Measurements from ENCODE around the gene C1GALT1. TPM values are rescaled to one million over a fixed set of nuclear protein-coding genes. Genes with fewer than 3 reads are reported as not detected.
A peak's percentile ranks its signal among the peaks of the same experiment; 100 is the strongest.
"Not testable (repeated sequence)": the region's sequence is repeated elsewhere in the genome, so short reads cannot be mapped to it uniquely, and the experiment has no call there.

Gene C1GALT1
- total RNA-seq, 2 experiments from 2014 or later = 39.0 to 39.5 TPM

DNA sequence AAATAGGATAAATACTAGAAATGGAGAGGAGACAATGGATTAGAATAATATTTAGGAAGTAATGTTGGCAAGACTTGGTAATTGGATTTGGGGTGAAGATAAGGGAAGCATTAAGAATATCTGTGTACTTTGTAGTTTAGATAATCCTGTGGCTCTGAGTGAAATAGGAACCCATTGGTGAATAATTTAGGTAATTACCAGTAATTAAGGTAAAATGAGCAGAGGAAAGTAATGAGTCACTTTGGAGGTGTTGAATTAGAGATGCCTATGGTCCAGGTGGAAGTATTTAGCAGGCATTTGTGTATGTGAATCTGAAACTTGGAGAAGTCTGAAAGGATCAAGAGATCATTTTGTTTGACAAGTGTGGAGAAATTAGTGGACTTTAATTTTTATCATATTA lies 5.7 kb downstream of the C1GALT1 start:
- CTCF ChIA-PET = no interaction called here
- H3K4me3 Mint-ChIP-seq = no peak overlapping the region
- DNase-seq (no peak), ATAC-seq (peak; percentile 21)
- no peaks in the 10 kb centered on the region for H3K27me3 Mint-ChIP-seq
- peaks cover 25% of the 10 kb centered on the region for H3K36me3 Mint-ChIP-seq (ENCODE audit: low read depth)
- peaks cover 8% of the 10 kb centered on the region for H3K9me3 Mint-ChIP-seq
- TF ChIP-seq, protein P1, sequence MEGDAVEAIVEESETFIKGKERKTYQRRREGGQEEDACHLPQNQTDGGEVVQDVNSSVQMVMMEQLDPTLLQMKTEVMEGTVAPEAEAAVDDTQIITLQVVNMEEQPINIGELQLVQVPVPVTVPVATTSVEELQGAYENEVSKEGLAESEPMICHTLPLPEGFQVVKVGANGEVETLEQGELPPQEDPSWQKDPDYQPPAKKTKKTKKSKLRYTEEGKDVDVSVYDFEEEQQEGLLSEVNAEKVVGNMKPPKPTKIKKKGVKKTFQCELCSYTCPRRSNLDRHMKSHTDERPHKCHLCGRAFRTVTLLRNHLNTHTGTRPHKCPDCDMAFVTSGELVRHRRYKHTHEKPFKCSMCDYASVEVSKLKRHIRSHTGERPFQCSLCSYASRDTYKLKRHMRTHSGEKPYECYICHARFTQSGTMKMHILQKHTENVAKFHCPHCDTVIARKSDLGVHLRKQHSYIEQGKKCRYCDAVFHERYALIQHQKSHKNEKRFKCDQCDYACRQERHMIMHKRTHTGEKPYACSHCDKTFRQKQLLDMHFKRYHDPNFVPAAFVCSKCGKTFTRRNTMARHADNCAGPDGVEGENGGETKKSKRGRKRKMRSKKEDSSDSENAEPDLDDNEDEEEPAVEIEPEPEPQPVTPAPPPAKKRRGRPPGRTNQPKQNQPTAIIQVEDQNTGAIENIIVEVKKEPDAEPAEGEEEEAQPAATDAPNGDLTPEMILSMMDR (IDR thresholded peaks at IDR 0.05) = no peak
- peaks cover 40% of the 10 kb centered on the region for H3K4me1 Mint-ChIP-seq (ENCODE audit: low read depth)
- POLR2A ChIA-PET = interaction anchor here (1.0 kb wide), 1 partner anchor 48 kb away, joined by 3 read pairs; no protein-coding TSS in a partner anchor
- intact Hi-C loops (cut with micrococcal nuclease) = no loop called here
- H3K27ac Mint-ChIP-seq = no peak overlapping the region

DNA sequence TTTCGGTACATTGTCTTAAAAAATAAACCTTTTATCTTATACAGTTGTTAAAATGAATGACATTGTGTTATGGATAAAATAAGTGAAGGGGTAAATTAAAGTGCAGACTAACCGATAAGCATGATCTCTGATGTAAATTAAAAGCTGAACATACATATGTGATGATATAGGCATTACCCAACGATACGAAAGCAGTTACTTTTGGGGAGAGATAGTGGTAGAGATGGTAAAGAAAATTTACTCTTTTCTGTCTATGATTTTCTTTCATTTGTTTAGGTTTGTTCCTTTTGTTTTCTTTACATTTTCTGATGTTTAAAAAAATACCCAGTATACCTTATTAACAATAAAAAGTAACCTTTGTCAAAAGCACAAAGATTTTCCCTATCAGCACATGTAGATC lies 6.4 kb downstream of the C1GALT1 start:
- ChIA-PET POLR2A (interaction anchor here (0.7 kb wide), 1 partner anchor 17 kb away, joined by 3 read pairs; no protein-coding TSS in a partner anchor), CTCF (interaction anchor here (1.2 kb wide), 1 partner anchor 83 kb away, joined by 3 read pairs; no protein-coding TSS in a partner anchor)
- Mint-ChIP-seq H3K4me1 (ENCODE audit: low read depth) (peaks cover 47% of the 10 kb centered on the region), H3K9me3 (peaks cover 11% of the 10 kb centered on the region), H3K27me3 (no peaks in the 10 kb centered on the region), H3K36me3 (ENCODE audit: low read depth) (peaks cover 29% of the 10 kb centered on the region), H3K4me3 (no peak overlapping the region), H3K27ac (no peak overlapping the region)
- TF ChIP-seq, protein P1 (IDR thresholded peaks at IDR 0.05) = no peak
- intact Hi-C loops (cut with micrococcal nuclease) = no loop called here
- DNase-seq (no peak), ATAC-seq (no peak)

DNA sequence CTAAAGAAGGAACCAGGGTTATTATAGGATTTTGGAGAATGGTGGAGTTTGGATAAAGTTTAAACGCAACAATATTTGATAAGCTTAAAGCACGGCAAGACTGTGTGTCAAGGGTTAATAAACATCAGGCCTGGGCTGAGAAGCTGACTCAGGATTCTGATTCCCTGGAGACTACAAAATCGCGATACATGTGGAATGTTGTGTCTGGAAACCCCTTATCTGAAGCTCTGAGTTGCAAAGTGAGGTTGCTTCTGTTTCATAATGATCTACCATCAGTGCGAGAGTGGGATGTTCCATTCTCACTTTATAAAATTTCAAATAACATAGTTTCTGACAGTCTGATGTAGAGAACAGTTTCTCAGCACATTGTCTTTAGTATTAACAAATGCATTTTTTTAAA lies 7.8 kb downstream of the C1GALT1 start:
- no peak overlapping the region for H3K4me3 Mint-ChIP-seq
- no peak for DNase-seq
- H3K9me3 Mint-ChIP-seq = peaks cover 11% of the 10 kb centered on the region
- ChIA-PET POLR2A (interaction anchor here (0.6 kb wide), 1 partner anchor 379 kb away, joined by 3 read pairs; no protein-coding TSS in a partner anchor), CTCF (interaction anchor here (1.6 kb wide), 1 partner anchor 87 kb away, joined by 4 read pairs; no protein-coding TSS in a partner anchor)
- TF ChIP-seq, protein P1 (IDR thresholded peaks at IDR 0.05) = no peak
- ATAC-seq = no peak
- H3K27me3 Mint-ChIP-seq = no peaks in the 10 kb centered on the region
- intact Hi-C loops (cut with micrococcal nuclease) = no loop called here
- H3K4me1 Mint-ChIP-seq (ENCODE audit: low read depth) = peaks cover 52% of the 10 kb centered on the region
- no peak overlapping the region for H3K27ac Mint-ChIP-seq
- H3K36me3 Mint-ChIP-seq (ENCODE audit: low read depth) = peaks cover 24% of the 10 kb centered on the region

DNA sequence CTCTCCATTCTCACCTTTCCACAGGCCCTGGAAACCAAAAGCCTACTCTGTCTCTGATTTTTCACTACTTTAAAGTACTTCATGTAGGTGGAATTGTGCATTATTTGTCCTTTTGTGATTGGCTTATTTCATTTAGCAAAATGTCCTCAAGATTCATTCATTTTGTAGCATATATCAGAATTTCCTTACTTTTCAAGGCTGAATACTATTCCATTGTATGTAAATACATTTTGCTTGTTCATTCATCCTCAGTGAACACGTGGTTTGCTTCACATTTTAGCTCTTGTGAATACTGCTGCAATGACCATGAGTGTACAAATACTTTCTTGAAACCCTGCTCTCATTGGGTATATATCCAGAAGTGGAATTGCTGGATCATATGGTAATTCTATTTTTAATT lies 8.8 kb downstream of the C1GALT1 start:
- ChIA-PET CTCF (interaction anchor here (1.6 kb wide), 1 partner anchor 88 kb away, joined by 4 read pairs; no protein-coding TSS in a partner anchor), POLR2A (interaction anchor here (1.4 kb wide), 1 partner anchor 9 kb away, joined by 8 read pairs; the partner anchor contains the start of gene C1GALT1)
- intact Hi-C loops (cut with micrococcal nuclease) = no loop called here
- DNase-seq = no peak
- no peak overlapping the region for H3K4me3 Mint-ChIP-seq
- ATAC-seq = no peak
- H3K27me3 Mint-ChIP-seq = no peaks in the 10 kb centered on the region
- peaks cover 52% of the 10 kb centered on the region for H3K4me1 Mint-ChIP-seq (ENCODE audit: low read depth)
- peaks cover 11% of the 10 kb centered on the region for H3K9me3 Mint-ChIP-seq
- peaks cover 28% of the 10 kb centered on the region for H3K36me3 Mint-ChIP-seq (ENCODE audit: low read depth)
- H3K27ac Mint-ChIP-seq = no peak overlapping the region
- TF ChIP-seq, protein P1 (IDR thresholded peaks at IDR 0.05) = no peak

DNA sequence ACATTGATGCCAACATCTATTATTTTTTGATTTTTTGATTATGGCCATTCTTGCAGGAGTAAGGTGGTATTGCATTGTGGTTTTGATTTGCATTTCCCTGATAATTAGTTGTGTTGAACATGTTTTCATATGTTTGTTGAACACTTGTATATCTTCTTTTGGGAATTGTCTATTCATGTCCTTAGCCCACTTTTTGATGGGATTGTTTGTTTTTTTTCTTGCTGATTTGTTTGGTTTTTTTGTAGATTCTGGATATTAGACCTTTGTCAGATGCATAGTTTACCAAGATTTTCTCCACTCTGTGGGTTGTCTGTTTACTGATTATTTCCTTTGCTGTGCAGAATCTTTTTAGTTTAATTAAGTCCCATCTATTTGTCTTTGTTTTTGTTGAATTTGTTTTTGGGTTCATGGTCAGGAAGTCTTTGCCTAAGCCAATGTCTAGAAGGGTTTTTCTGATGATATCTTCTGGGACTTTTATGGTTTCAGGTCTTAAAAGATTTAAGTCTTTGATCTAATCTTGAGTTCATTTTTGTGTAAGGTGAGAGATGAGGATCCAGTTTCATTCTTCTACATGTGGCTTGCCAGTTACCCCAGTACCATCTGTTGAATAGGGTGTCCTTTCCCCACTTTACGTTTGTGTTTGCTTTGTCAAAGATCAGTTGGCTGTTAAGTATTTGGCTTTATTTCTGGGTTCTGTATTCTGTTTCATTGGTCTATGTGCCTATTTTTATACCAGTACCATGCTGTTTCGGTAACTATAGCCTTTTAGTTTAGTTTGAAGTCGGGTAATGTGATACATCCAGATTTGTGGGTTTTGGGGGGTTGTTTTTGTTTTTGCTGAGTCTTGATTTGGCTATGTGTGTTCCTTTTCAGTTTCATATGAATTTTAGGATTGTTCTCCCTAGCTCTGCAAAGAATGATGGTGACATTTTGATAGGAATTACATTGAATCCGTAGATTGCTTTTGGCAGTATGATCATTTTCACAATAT lies 10.7 kb downstream of the C1GALT1 start:
- H3K27me3 Mint-ChIP-seq; intact Hi-C loops (cut with micrococcal nuclease); DNase-seq; CTCF ChIA-PET: not testable (repeated sequence)
- H3K4me1 Mint-ChIP-seq (ENCODE audit: low read depth) = peaks cover 66% of the 10 kb centered on the region
- H3K9me3 Mint-ChIP-seq = peaks cover 15% of the 10 kb centered on the region
- peak; percentile 34 for ATAC-seq
- POLR2A ChIA-PET = interaction anchor here (1.3 kb wide), 1 partner anchor 9 kb away, joined by 3 read pairs; no protein-coding TSS in a partner anchor
- peaks cover 40% of the 10 kb centered on the region for H3K36me3 Mint-ChIP-seq (ENCODE audit: low read depth)
- H3K4me3 Mint-ChIP-seq = peak overlapping the region; percentile 7
- H3K27ac Mint-ChIP-seq = peak overlapping the region; percentile 55

DNA sequence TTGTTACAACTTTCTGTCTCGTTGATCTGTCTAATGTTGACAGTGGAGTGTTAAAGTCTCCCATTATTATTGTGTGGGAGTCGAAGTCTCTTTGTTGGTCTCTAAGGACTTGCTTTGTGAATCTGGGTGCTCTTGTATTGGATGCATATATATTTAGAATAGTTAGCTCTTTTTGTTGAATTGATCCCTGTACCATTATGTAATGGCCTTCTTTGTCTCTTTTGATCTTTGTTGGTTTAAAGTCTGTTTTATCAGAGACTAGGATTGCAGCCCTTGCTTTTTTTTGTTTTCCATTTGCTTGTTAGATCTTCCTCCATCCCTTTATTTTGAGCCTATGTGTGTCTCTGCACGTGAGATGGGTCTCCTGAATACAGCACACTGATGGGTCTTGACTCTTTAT lies 17.2 kb downstream of the C1GALT1 start:
- ATAC-seq; H3K27ac Mint-ChIP-seq; H3K27me3 Mint-ChIP-seq; DNase-seq; intact Hi-C loops (cut with micrococcal nuclease); CTCF ChIA-PET; H3K4me3 Mint-ChIP-seq; POLR2A ChIA-PET: not testable (repeated sequence)
- H3K36me3 Mint-ChIP-seq (ENCODE audit: low read depth) = peaks cover 32% of the 10 kb centered on the region
- peaks cover 11% of the 10 kb centered on the region for H3K9me3 Mint-ChIP-seq
- peaks cover 80% of the 10 kb centered on the region for H3K4me1 Mint-ChIP-seq (ENCODE audit: low read depth)

DNA sequence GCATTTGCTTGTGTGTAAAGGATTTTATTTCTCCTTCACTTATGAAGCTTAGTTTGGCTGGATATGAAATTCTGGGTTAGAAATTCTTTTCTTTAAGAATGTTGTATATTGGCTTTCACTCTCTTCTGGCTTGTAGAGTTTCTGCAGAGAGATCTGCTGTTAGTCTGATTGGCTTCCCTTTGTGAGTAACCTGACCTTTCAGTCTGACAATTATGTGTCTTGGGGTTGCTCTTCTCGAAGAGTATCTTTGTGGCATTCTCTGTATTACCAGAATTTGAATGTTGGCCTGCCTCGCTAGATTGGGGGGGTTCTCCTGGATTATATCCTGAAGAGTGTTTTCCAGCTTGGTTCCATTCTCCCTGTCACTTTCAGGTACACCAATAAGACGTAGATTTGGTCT lies 17.9 kb downstream of the C1GALT1 start:
- H3K4me3 Mint-ChIP-seq; H3K27me3 Mint-ChIP-seq; H3K27ac Mint-ChIP-seq; DNase-seq; CTCF ChIA-PET; intact Hi-C loops (cut with micrococcal nuclease); POLR2A ChIA-PET: not testable (repeated sequence)
- peaks cover 29% of the 10 kb centered on the region for H3K36me3 Mint-ChIP-seq (ENCODE audit: low read depth)
- H3K9me3 Mint-ChIP-seq = peaks cover 11% of the 10 kb centered on the region
- peak; percentile 63 for ATAC-seq
- peaks cover 80% of the 10 kb centered on the region for H3K4me1 Mint-ChIP-seq (ENCODE audit: low read depth)

Data from activated CD8-positive, alpha-beta T cell treated with anti-CD3 and anti-CD28 coated beads for 36 hours (primary cell).